Loucy (cell line): ENCODE measurements around the gene TBC1D2.

Experiments used
- CTCF ChIP-seq: fragments of 200-600 bp; sonication (generic); conservative IDR thresholded peaks from 2 replicates; pipeline ENCODE4 v1.5.1; 2014; ENCODE audit warnings: mild to moderate bottlenecking, antibody characterized with exemption, low read length
- EZH2phosphoT487 ChIP-seq: fragments of 200-600 bp; IDR thresholded peaks from 2 replicates; pipeline ENCODE4 v1.6.1; 2018; ENCODE audit warnings: antibody characterized with exemption, mild to moderate bottlenecking, moderate library complexity, borderline replicate concordance

- TF ChIP-seq CTCF = no peak
- TF ChIP-seq EZH2phosphoT487 = no peak
Measured at GRCh38 chr9:98304381-98304780, 48.9 kb upstream of the TBC1D2 start.
